HepG2 (cell line): Measurements from ENCODE around the gene LHFPL2. TPM values are rescaled to one million over a fixed set of nuclear protein-coding genes. Genes with fewer than 3 reads are reported as not detected.

Experiments
- CREB1 ChIP-seq, 2 experiments: fragments of 450-650 bp in 1 of 2; IDR thresholded peaks; 2 replicates each; pipeline ENCODE4 v1.6.1; 2016 to 2017; ENCODE audit warnings: control low read depth in 1 of 2, mild to moderate bottlenecking in 1 of 2, missing compliant biosample characterization in 1 of 2, missing genetic modification characterization in 1 of 2
- DNMT1 ChIP-seq: sonication (generic); formaldehyde crosslinking; IDR thresholded peaks from 2 replicates; pipeline ENCODE4 v1.5.1; 2020; ENCODE audit warnings: mild to moderate bottlenecking, missing genetic modification reagents
- HNRNPUL1 ChIP-seq: fragments of 200-400 bp; formaldehyde crosslinking; IDR thresholded peaks from 2 replicates; pipeline ENCODE4 v1.6.1; 2017; ENCODE audit warnings: low read depth, mild to moderate bottlenecking, low read length, moderate library complexity
- MLXIP ChIP-seq: sonication (generic); formaldehyde crosslinking; IDR thresholded peaks from 2 replicates; pipeline ENCODE4 v1.9.0; 2021; ENCODE audit warnings: missing genetic modification reagents, borderline replicate concordance
- NFAT5 ChIP-seq: sonication (generic); formaldehyde crosslinking; IDR thresholded peaks from 2 replicates; pipeline ENCODE4 v1.4.0; 2020; ENCODE audit warnings: missing genetic modification reagents
- SALL1 ChIP-seq: sonication (generic); formaldehyde crosslinking; IDR thresholded peaks from 2 replicates; pipeline ENCODE4 v1.8.0; 2022; ENCODE audit warnings: mild to moderate bottlenecking, missing genetic modification reagents
- SRY ChIP-seq: sonication (generic); formaldehyde crosslinking; IDR thresholded peaks from 2 replicates; pipeline ENCODE4 v1.8.0; 2022; ENCODE audit warnings: mild to moderate bottlenecking, missing genetic modification reagents
- STAG1 ChIP-seq: sonication (generic); formaldehyde crosslinking; IDR thresholded peaks from 2 replicates; pipeline ENCODE4 v1.4.0; 2020; ENCODE audit warnings: missing genetic modification reagents
- TCF7 ChIP-seq: sonication (generic); IDR thresholded peaks from 2 replicates; pipeline ENCODE4 v1.6.1; 2016; ENCODE audit warnings: antibody characterized with exemption, low read depth
- ZBTB1 ChIP-seq: sonication (generic); formaldehyde crosslinking; IDR thresholded peaks from 2 replicates; pipeline ENCODE4 v1.4.0; 2020; ENCODE audit warnings: missing genetic modification reagents, borderline replicate concordance
- ZNF563 ChIP-seq: sonication (generic); formaldehyde crosslinking; IDR thresholded peaks from 2 replicates; pipeline ENCODE4 v1.8.0; 2022; ENCODE audit warnings: mild to moderate bottlenecking, moderate library complexity, missing genetic modification reagents
- ZSCAN31 ChIP-seq: sonication (generic); formaldehyde crosslinking; IDR thresholded peaks from 2 replicates; pipeline ENCODE4 v1.5.0; 2020; ENCODE audit warnings: low read depth, mild to moderate bottlenecking, missing genetic modification reagents
- polyA plus RNA-seq, 8 experiments: library from polyadenylated mRNA; depleted of rRNA in 3 of 8; stranded (reverse) in 7 of 8; unstranded in 1 of 8; fragments of >200 nt; fragmentation: Illumina TruSeq in 4 of 8; extraction: Trizol in 4 of 8; gene quantifications; 2 replicates each; pipeline versions ENCODE4 v1.2.1 to v1.2.3, GENCODE V29; 2011 to 2016; ENCODE audit warnings: low read depth in 4 of 8, missing spikeins in 1 of 8, mixed read lengths in 1 of 8; ENCODE audit not compliant: insufficient read depth in 1 of 8
- total RNA-seq, 5 experiments: library from RNA; depleted of rRNA; stranded (reverse); fragments of >200 nt; fragmentation: Illumina TruSeq; extraction: Trizol; gene quantifications; 2 replicates each; pipeline ENCODE4 v1.2.3, GENCODE V29; 2016; ENCODE audit warnings: low read depth in 1 of 5
- TF ChIP-seq, protein P1 (sequence below): sonication (generic); formaldehyde crosslinking; IDR thresholded peaks from 2 replicates; pipeline ENCODE4 v1.5.0; 2020; ENCODE audit warnings: missing genetic modification reagents
- TF ChIP-seq, protein P2 (sequence below): sonication (generic); formaldehyde crosslinking; IDR thresholded peaks from 2 replicates; pipeline ENCODE4 v1.4.0; 2020; ENCODE audit warnings: mild to moderate bottlenecking, missing genetic modification reagents

Gene LHFPL2
- total and polyA plus RNA-seq, 2 of the 13 experiments (the other 11 are each of a cell fraction or from before 2014, with no cell fraction given): 6.0 to 20.0 TPM

DNA sequence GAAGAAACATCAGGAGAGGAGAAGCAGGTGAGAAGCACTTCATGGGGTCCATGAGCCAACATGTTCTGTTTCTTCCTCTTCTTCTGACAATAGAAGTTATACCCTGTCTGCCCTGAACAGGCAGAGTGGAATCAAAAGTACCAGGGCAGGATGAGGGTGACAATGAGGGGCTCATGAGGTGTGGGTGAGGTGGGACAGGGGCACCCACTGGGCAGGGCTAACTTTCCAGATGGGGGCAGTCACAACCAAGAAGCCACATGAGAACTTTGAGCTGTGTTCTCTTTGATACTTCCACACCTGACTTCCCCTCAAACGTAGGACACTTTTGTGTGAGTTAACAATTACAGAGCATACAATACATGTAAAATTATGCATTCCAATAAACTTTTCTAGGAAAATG lies 92.7 kb downstream of the LHFPL2 start (continued):
- TF ChIP-seq, protein P1, sequence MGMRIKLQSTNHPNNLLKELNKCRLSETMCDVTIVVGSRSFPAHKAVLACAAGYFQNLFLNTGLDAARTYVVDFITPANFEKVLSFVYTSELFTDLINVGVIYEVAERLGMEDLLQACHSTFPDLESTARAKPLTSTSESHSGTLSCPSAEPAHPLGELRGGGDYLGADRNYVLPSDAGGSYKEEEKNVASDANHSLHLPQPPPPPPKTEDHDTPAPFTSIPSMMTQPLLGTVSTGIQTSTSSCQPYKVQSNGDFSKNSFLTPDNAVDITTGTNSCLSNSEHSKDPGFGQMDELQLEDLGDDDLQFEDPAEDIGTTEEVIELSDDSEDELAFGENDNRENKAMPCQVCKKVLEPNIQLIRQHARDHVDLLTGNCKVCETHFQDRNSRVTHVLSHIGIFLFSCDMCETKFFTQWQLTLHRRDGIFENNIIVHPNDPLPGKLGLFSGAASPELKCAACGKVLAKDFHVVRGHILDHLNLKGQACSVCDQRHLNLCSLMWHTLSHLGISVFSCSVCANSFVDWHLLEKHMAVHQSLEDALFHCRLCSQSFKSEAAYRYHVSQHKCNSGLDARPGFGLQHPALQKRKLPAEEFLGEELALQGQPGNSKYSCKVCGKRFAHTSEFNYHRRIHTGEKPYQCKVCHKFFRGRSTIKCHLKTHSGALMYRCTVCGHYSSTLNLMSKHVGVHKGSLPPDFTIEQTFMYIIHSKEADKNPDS (CRISPR knock-in tag): no peak
- TF ChIP-seq ZNF563 (CRISPR knock-in tag) (no peak), ZBTB1 (CRISPR knock-in tag) (no peak), NFAT5 (CRISPR knock-in tag) (no peak), SALL1 (CRISPR knock-in tag) (0 out of 2 replicates have a peak, but pooled peaks have one; percentile 18), CREB1 (IDR thresholded peaks at IDR 0.05) (no peak), CREB1 (CRISPR knock-in tag; IDR thresholded peaks at IDR 0.05) (no peak), DNMT1 (CRISPR knock-in tag) (no peak), TCF7 (no peak), SRY (CRISPR knock-in tag) (no peak), STAG1 (CRISPR knock-in tag) (peak; percentile 65), HNRNPUL1 (no peak), ZSCAN31 (CRISPR knock-in tag) (no peak), MLXIP (CRISPR knock-in tag) (no peak)
- TF ChIP-seq, protein P2, sequence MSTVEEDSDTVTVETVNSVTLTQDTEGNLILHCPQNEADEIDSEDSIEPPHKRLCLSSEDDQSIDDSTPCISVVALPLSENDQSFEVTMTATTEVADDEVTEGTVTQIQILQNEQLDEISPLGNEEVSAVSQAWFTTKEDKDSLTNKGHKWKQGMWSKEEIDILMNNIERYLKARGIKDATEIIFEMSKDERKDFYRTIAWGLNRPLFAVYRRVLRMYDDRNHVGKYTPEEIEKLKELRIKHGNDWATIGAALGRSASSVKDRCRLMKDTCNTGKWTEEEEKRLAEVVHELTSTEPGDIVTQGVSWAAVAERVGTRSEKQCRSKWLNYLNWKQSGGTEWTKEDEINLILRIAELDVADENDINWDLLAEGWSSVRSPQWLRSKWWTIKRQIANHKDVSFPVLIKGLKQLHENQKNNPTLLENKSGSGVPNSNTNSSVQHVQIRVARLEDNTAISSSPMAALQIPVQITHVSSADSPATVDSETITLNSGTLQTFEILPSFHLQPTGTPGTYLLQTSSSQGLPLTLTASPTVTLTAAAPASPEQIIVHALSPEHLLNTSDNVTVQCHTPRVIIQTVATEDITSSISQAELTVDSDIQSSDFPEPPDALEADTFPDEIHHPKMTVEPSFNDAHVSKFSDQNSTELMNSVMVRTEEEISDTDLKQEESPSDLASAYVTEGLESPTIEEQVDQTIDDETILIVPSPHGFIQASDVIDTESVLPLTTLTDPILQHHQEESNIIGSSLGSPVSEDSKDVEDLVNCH (CRISPR knock-in tag): no peak
